T-cell (primary cell): ENCODE measurements around the gene EDEM1. TPM values are rescaled to one million over a fixed set of nuclear protein-coding genes. Genes with fewer than 3 reads are reported as not detected.
"Not testable (repeated sequence)": the region's sequence is repeated elsewhere in the genome, so short reads cannot be mapped to it uniquely, and the experiment has no call there.

Experiments used
- ATAC-seq, 4 experiments: fragments of 200-7000 bp in 3 of 4; fragments of 150-1000 bp in 1 of 4; cut with Tn5 transposase; replicated peaks in 1 of 4; 1 replicate in 3 of 4; 2 replicates in 1 of 4; pipeline ENCODE4 v1.10.0; 2021; ENCODE audit warnings: moderate library complexity in 3 of 4, mild to moderate bottlenecking in 2 of 4, moderate number of reproducible peaks in 1 of 4
- CTCF ChIA-PET, 2 donors: fragments of 300-600 bp; sonication (Branson Sonifier 250); formaldehyde crosslinking; loops; one replicate each; lab custom pipeline; 2022; ENCODE audit warnings: antibody characterized with exemption in 2 of 2; lab: Charles Lee
- POLR2A ChIA-PET, 2 donors: fragments of 300-600 bp; sonication (Branson Sonifier 250); formaldehyde crosslinking; loops; one replicate each; lab custom pipeline; 2022; ENCODE audit warnings: antibody characterized with exemption in 2 of 2; lab: Charles Lee
- DNase-seq, 35 experiments: peaks; one replicate each; pipeline versions ENCODE4 v3.0.0 to v3.0.0-alpha.2; 2013 to 2023
- H3K27ac ChIP-seq: one replicate; pipeline ENCODE4 v1.5.1; 2013; ENCODE audit warnings: low read length
- H3K27me3 ChIP-seq, 2 experiments: replicated peaks in 1 of 2; 1 replicate in 1 of 2; 2 replicates in 1 of 2; pipeline versions ENCODE4 v1.6.1 to v1.7.0; 2013; ENCODE audit warnings: low read length in 1 of 2, mixed read lengths in 1 of 2; ENCODE audit not compliant: control insufficient read depth in 2 of 2, insufficient read depth in 2 of 2; ENCODE audit errors: extremely low read depth in 1 of 2
- H3K36me3 ChIP-seq, 2 donors: 1 replicate in 1 of 2; 2 replicates in 1 of 2; pipeline versions ENCODE4 v1.6.1 to v1.7.0; 2013; ENCODE audit warnings: low read length in 1 of 2; ENCODE audit not compliant: control insufficient read depth in 2 of 2, insufficient read depth in 1 of 2; ENCODE audit errors: extremely low read depth in 1 of 2
- H3K4me1 ChIP-seq, 2 experiments: 1 replicate in 1 of 2; 2 replicates in 1 of 2; pipeline versions ENCODE4 v1.6.1 to v1.7.0; 2013; ENCODE audit warnings: low read length in 2 of 2, mixed read lengths in 1 of 2; ENCODE audit not compliant: insufficient read depth in 2 of 2, control insufficient read depth in 1 of 2; ENCODE audit errors: extremely low read depth in 1 of 2
- H3K4me3 ChIP-seq, 2 donors: 1 replicate in 1 of 2; 2 replicates in 1 of 2; pipeline versions ENCODE4 v1.5.1 to v1.7.0; 2013; ENCODE audit warnings: mild to moderate bottlenecking in 2 of 2, low read length in 1 of 2, moderate library complexity in 1 of 2; ENCODE audit not compliant: control insufficient read depth in 1 of 2; ENCODE audit errors: extremely low read depth in 1 of 2
- H3K9me3 ChIP-seq: 2 replicates; pipeline ENCODE4 v1.7.0; 2013
- H3K27ac Mint-ChIP-seq, 2 donors: one replicate each; pipeline ENCODE4 v1.8.0; 2020 to 2021; ENCODE audit warnings: mild to moderate bottlenecking in 2 of 2, mixed read lengths in 2 of 2
- H3K27me3 Mint-ChIP-seq, 2 donors: one replicate each; pipeline ENCODE4 v1.8.0; 2021 to 2022; ENCODE audit warnings: mixed read lengths in 2 of 2
- H3K36me3 Mint-ChIP-seq: one replicate; pipeline ENCODE4 v1.8.0; 2021; ENCODE audit warnings: mixed read lengths
- H3K4me1 Mint-ChIP-seq, 3 donors: one replicate each; pipeline ENCODE4 v1.8.0; 2020 to 2022; ENCODE audit warnings: mixed read lengths in 3 of 3, mild to moderate bottlenecking in 1 of 3
- H3K4me3 Mint-ChIP-seq, 3 donors: one replicate each; pipeline ENCODE4 v1.8.0; 2020 to 2022; ENCODE audit warnings: mild to moderate bottlenecking in 3 of 3, mixed read lengths in 3 of 3, moderate library complexity in 3 of 3
- H3K9me3 Mint-ChIP-seq, 3 donors: one replicate each; pipeline ENCODE4 v1.8.0; 2020 to 2022; ENCODE audit warnings: mixed read lengths in 3 of 3
- WGBS: methylation state at CpG from one replicate; pipeline ENCODE4 v1.1.5; 2013; ENCODE audit warnings: missing lambda C conversion rate; ENCODE audit not compliant: insufficient coverage; 5-methylcytosine and 5-hydroxymethylcytosine counted together
- total RNA-seq, 35 experiments: library from RNA in 6 of 35; stranded (reverse) in 6 of 35; fragments of 120-200 nt in 1 of 35; gene quantifications; one replicate each; pipeline versions ENCODE4 v1.2.1 to v1.2.4 and lab custom pipeline; 2013 to 2026

EDEM1 gene
- total RNA-seq, 5 donors from 2014 or later (not counting 1 experiment from before 2014, with no cell fraction given) = 92.6 to 138 (median 113) TPM

DNA sequence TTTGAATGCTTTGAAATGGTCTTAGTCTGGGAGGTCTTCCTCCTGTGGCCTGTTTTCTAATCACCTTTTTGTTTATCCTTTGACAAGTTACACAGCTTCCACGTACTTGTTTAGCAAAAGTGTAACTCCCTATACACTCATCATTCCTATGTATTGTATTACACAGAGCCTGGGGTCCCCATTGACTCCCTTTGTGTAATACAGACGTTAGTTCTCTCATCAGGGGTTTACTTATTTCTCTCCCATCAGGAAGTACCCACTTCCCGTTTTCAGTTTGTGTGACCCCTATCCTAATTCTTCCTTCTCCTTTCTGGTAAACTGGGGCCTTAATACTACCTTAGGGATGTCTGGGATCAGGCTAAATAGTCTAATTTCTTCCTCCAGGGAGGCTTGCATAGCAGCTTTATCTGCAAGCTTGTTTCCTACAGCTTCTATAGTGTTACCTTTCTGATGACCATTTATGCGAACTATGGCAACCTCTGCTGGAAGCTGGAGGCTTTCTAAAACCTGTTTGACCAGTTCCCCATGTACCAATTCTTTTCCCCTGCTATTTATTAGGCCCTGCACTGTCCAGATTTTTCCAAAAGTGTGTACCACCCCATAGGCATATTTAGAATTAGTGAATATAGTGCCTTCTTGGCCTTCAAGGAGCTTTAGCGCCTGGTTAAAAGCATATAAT is 43.1 kb upstream of the EDEM1 start:
- ChIA-PET POLR2A (no interaction called here), CTCF (no interaction called here)
- H3K27ac ChIP-seq = no peak overlapping the region
- Mint-ChIP-seq H3K27me3 (no peaks in the 10 kb centered on the region), H3K9me3 (peaks cover 4 to 26% (median 9%) of the 10 kb centered on the region in 3 donors), H3K4me1 (peaks cover 66 to 89% (median 83%) of the 10 kb centered on the region in 3 donors), H3K27ac (no peak overlapping the region), H3K4me3 (no peak overlapping the region), H3K36me3 (peaks cover 74% of the 10 kb centered on the region)
- WGBS = 94% methylated on average over 2 of the region's 5 CpGs
- ATAC-seq (no peak), DNase-seq (no peak)
- H3K9me3 ChIP-seq = peaks cover 3% of the 10 kb centered on the region
- peaks cover 4 to 22% of the 10 kb centered on the region in 2 donors for H3K36me3 ChIP-seq
- no peak overlapping the region for H3K4me3 ChIP-seq
- peaks cover under 1 to 7% of the 10 kb centered on the region in 2 experiments for H3K4me1 ChIP-seq
- no peaks in the 10 kb centered on the region for H3K27me3 ChIP-seq

DNA sequence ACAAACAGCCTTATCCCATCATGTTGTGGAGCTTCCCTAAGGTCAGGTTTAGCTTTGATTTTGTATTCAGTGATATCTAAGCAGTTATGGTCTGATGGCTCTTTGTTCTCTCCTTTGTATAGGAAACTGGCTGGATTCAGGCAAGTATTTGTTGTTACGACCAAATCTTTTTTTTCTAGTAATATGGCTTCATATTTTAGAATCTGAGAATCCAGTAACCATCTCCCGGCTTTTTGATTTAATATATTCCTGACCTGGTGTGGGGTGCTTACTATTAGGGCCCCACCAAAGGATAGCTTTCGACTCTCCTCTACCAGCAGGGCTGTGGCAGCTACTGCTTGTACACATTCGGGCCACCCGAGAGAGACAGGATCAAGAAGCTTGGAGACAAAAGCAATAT is 42.4 kb upstream of the EDEM1 start:
- Histone ChIP-seq H3K27me3 (no peaks in the 10 kb centered on the region), H3K4me3 (no peak overlapping the region), H3K36me3 (peaks cover 4 to 22% of the 10 kb centered on the region in 2 donors), H3K9me3 (peaks cover 3% of the 10 kb centered on the region), H3K27ac (no peak overlapping the region), H3K4me1 (peaks cover 0 to 7% of the 10 kb centered on the region in 2 experiments)
- ATAC-seq = no peak
- peaks cover 77% of the 10 kb centered on the region for H3K36me3 Mint-ChIP-seq
- whole genome bisulfite sequencing = no CpG with 5 or more reads among the region's 5 CpGs
- H3K4me3 Mint-ChIP-seq = no peak overlapping the region
- H3K27ac Mint-ChIP-seq = no peak overlapping the region
- CTCF ChIA-PET = no interaction called here
- DNase-seq = no peak
- H3K4me1 Mint-ChIP-seq = peaks cover 66 to 88% (median 82%) of the 10 kb centered on the region in 3 donors
- POLR2A ChIA-PET = no interaction called here
- H3K9me3 Mint-ChIP-seq = peaks cover 4 to 26% (median 9%) of the 10 kb centered on the region in 3 donors
- H3K27me3 Mint-ChIP-seq = no peaks in the 10 kb centered on the region

DNA sequence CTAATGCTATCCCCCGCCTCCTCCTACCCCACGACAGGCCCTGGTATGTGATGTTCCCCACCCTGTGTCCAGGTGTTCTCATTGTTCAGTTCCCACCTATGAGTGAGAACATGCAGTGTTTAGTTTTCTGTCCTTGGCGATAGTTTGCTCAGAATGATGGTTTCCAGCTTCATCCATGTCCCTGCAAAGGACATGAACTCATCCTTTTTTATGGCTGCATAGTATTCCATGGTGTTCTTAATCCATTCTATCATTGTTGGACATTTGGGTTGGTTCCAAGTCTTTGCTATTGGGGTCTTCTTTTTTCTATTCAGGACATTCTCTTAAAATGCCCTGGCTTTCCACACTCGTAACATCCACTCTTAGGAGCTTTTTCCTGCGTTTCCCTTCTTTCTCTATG is 40.4 kb upstream of the EDEM1 start:
- CTCF ChIA-PET, H3K27ac ChIP-seq, POLR2A ChIA-PET, H3K4me3 Mint-ChIP-seq, ATAC-seq, H3K9me3 ChIP-seq, H3K27me3 ChIP-seq, H3K27me3 Mint-ChIP-seq, H3K4me3 ChIP-seq, H3K4me1 ChIP-seq, H3K27ac Mint-ChIP-seq, DNase-seq: not testable (repeated sequence)
- H3K36me3 ChIP-seq = peaks cover 0 to 15% of the 10 kb centered on the region in 2 donors
- Mint-ChIP-seq H3K4me1 (peaks cover 59 to 81% (median 76%) of the 10 kb centered on the region in 3 donors), H3K9me3 (peaks cover 4 to 26% (median 9%) of the 10 kb centered on the region in 3 donors), H3K36me3 (peaks cover 65% of the 10 kb centered on the region)
- WGBS = no CpG with 5 or more reads among the region's 5 CpGs

DNA sequence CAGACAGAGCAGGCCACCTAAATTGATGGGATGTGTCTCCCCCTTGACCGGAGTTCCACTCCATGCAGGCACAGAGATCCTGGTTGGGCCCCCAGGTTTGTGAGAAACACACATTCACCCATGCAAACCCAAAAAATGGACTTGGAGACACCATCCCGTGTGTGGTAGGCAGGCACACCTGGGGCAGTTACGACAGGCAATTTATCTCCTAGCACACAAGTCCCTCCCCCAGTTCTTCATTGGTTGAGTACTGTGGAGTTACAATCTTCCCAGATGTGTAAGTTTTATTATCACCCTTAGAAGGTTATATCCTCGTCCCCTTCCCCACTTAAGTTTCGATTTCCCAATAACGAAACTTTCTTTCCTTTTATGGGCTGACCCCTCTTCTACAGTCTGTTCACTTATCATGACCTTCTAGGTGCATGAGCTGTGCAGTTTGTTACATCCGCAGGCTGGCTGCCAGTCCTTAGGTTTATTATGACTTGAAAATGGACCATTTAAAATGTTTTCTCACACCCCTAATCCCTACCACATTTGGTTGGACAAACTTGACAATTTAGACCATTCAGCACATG is 38.1 kb upstream of the EDEM1 start:
- Histone ChIP-seq H3K9me3 (peaks cover 3% of the 10 kb centered on the region), H3K36me3 (peaks cover 0 to 10% of the 10 kb centered on the region in 2 donors), H3K4me3 (no peak overlapping the region), H3K27ac (no peak overlapping the region), H3K27me3 (no peaks in the 10 kb centered on the region), H3K4me1 (peaks cover 0 to 5% of the 10 kb centered on the region in 2 experiments)
- H3K36me3 Mint-ChIP-seq = peaks cover 64% of the 10 kb centered on the region
- 90% methylated on average over 2 of the region's 7 CpGs for WGBS
- H3K4me1 Mint-ChIP-seq = peaks cover 74 to 80% (median 77%) of the 10 kb centered on the region in 3 donors
- POLR2A ChIA-PET = no interaction called here
- DNase-seq (no peak), ATAC-seq (no peak)
- CTCF ChIA-PET = interaction anchor here in 1 of 2 donors (1.1 kb wide), 1 partner anchor 28 kb away, joined by 4 read pairs; no protein-coding TSS in a partner anchor
- H3K27me3 Mint-ChIP-seq = no peaks in the 10 kb centered on the region
- H3K9me3 Mint-ChIP-seq = peaks cover 4 to 24% (median 9%) of the 10 kb centered on the region in 3 donors
- H3K4me3 Mint-ChIP-seq = no peak overlapping the region
- H3K27ac Mint-ChIP-seq = no peak overlapping the region

DNA sequence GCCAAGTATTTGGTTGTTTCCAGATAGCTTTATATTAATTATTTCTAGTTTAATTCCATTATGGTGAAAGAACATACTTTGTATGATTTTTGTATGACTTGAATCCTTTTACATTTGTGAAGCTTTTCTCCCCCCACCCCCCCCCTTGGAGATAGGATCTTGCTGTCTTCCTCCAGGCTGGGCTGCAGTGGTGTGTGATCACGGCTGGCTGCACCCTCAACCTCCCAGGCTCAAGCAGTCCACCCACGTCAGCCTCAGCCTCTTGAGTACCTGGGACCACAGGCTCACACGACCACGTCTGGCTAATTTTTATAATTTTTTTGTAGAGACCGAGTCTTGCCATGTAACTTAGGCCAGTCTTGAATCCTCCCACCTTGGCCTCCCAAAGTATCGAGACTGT is 35.9 kb upstream of the EDEM1 start:
- ATAC-seq = no peak

DNA sequence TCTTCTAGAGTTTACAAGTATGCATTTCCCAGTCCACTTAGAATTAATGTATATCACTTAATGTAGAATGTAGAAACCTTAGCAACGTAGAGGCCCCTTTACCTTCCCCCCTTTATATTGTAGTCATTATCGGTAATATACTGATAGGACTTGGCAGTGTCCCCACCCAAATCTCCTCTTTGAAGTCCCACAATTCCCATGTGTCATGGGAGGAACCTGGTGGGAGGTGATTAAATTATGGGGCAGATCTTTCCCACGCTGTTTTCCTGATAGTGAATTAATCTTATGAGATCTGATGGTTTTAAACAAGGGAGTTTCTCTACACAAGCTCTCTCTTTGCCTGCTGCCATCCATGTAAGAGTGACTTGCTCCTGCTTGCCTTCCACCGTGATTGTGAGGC is 34.4 kb upstream of the EDEM1 start:
- no peaks in the 10 kb centered on the region for H3K9me3 Mint-ChIP-seq
- H3K27ac Mint-ChIP-seq = no peak overlapping the region
- H3K36me3 Mint-ChIP-seq = peaks cover 31% of the 10 kb centered on the region
- ATAC-seq (no peak), DNase-seq (no peak)
- H3K27me3 Mint-ChIP-seq = no peaks in the 10 kb centered on the region
- ChIA-PET POLR2A (no interaction called here), CTCF (no interaction called here)
- H3K4me1 Mint-ChIP-seq = peaks cover 82 to 87% (median 85%) of the 10 kb centered on the region in 3 donors
- H3K9me3 ChIP-seq = no peaks in the 10 kb centered on the region
- H3K27me3 ChIP-seq = no peaks in the 10 kb centered on the region
- H3K4me3 Mint-ChIP-seq = no peak overlapping the region
- H3K36me3 ChIP-seq = peaks cover 0 to 7% of the 10 kb centered on the region in 2 donors
- peaks cover 0 to 10% of the 10 kb centered on the region in 2 experiments for H3K4me1 ChIP-seq
- no peak overlapping the region for H3K4me3 ChIP-seq
- no CpG with 5 or more reads among the region's 4 CpGs for WGBS
- no peak overlapping the region for H3K27ac ChIP-seq

More for the DNA sequence above, 35.9 kb upstream of the EDEM1 start:
- H3K27me3 Mint-ChIP-seq = no peaks in the 10 kb centered on the region
- Histone ChIP-seq H3K4me1 (peaks cover 0 to 10% of the 10 kb centered on the region in 2 experiments), H3K27ac (no peak overlapping the region), H3K27me3 (no peaks in the 10 kb centered on the region), H3K4me3 (no peak overlapping the region), H3K36me3 (peaks cover 0 to 7% of the 10 kb centered on the region in 2 donors), H3K9me3 (peaks cover 1% of the 10 kb centered on the region)
- peaks cover 82 to 83% (median 82%) of the 10 kb centered on the region in 3 donors for H3K4me1 Mint-ChIP-seq
- no peak overlapping the region for H3K27ac Mint-ChIP-seq
- no peak for DNase-seq
- peaks cover 2 to 12% (median 6%) of the 10 kb centered on the region in 3 donors for H3K9me3 Mint-ChIP-seq
- H3K36me3 Mint-ChIP-seq = peaks cover 43% of the 10 kb centered on the region
- no peak overlapping the region for H3K4me3 Mint-ChIP-seq
- POLR2A ChIA-PET = interaction anchor here in 1 of 2 donors (0.6 kb wide), 1 partner anchor 1352 kb away, joined by 5 read pairs; no protein-coding TSS in a partner anchor
- CTCF ChIA-PET = interaction anchor here (0.6 to 0.8 kb wide), 4 partner anchors 10 to 1372 kb away, joined by 3 to 7 read pairs (median 5); no protein-coding TSS in a partner anchor
- WGBS = 96% methylated on average over 4 of the region's 6 CpGs
